ENCODE results near the gene STN1. TPM values are rescaled to one million over a fixed set of nuclear protein-coding genes. Genes with fewer than 3 reads are reported as not detected.

Gene STN1
- total RNA-seq, 3 donors from 2014 or later = 23.8 to 31.2 (median 25.2) TPM

- no peak for TF ChIP-seq POLR2A (IDR thresholded peaks at IDR 0.05)
- TF ChIP-seq CTCF (IDR thresholded peaks at IDR 0.05) = no peak
- no peak for TF ChIP-seq POLR2AphosphoS5 (IDR thresholded peaks at IDR 0.05)
- H3K27ac ChIP-seq = peak overlapping the region in 1 of 2 donors; percentile 85
These were observed 81.7 kb downstream of the STN1 start for GRCh38 chr10:103836273-103836672.

GRCh38 chr10:103835096-103836050, 82.6 kb downstream of the STN1 start:
- H3K27ac ChIP-seq = peak overlapping the region; percentile 30 to 85
- intact Hi-C loops (cut with DNase I; ENCODE audit: low total_unique reads) = no loop called here
- DNase-seq (ENCODE audit: low spot score in 2 of 2) = peak in 1 of 2 donors; percentile 58
- no peaks in the 10 kb centered on the region for H3K27me3 ChIP-seq
- peaks cover 0 to 15% of the 10 kb centered on the region in 2 donors for H3K4me1 ChIP-seq
- H3K9me3 ChIP-seq = peaks cover 0 to 6% of the 10 kb centered on the region in 2 donors
- H3K4me3 ChIP-seq = no peak overlapping the region
- H3K36me3 ChIP-seq = no peaks in the 10 kb centered on the region
- TF ChIP-seq POLR2AphosphoS5 (IDR thresholded peaks at IDR 0.05) (peak; percentile 28 to 93 (median 70)), POLR2A (IDR thresholded peaks at IDR 0.05) (no peak)

More at GRCh38 chr10:103836273-103836672, 81.7 kb downstream of the STN1 start:
- peaks cover 0 to 6% of the 10 kb centered on the region in 2 donors for H3K9me3 ChIP-seq
- no peak overlapping the region for H3K4me3 ChIP-seq
- no peaks in the 10 kb centered on the region for H3K36me3 ChIP-seq
- no peak for DNase-seq (ENCODE audit: low spot score in 2 of 2)
- H3K4me1 ChIP-seq = peaks cover 0 to 15% of the 10 kb centered on the region in 2 donors
- intact Hi-C loops (cut with DNase I; ENCODE audit: low total_unique reads) = no loop called here
- no peaks in the 10 kb centered on the region for H3K27me3 ChIP-seq

- DNase-seq (ENCODE audit: low spot score in 2 of 2) = no peak
- intact Hi-C loops (cut with DNase I; ENCODE audit: low total_unique reads) = no loop called here
- Histone ChIP-seq H3K27me3 (no peaks in the 10 kb centered on the region), H3K4me1 (peaks cover 0 to 15% of the 10 kb centered on the region in 2 donors), H3K27ac (peak overlapping the region; percentile 47 to 85), H3K36me3 (no peaks in the 10 kb centered on the region), H3K4me3 (no peak overlapping the region), H3K9me3 (peaks cover 0 to 6% of the 10 kb centered on the region in 2 donors)
- no peak for TF ChIP-seq CTCF (IDR thresholded peaks at IDR 0.05)
- TF ChIP-seq POLR2A (IDR thresholded peaks at IDR 0.05) = no peak
- no peak for TF ChIP-seq POLR2AphosphoS5 (IDR thresholded peaks at IDR 0.05)
These were observed 83.4 kb downstream of the STN1 start for GRCh38 chr10:103834436-103835095.

GRCh38 chr10:103833731-103834365, 84.1 kb downstream of the STN1 start:
- no peak overlapping the region for H3K4me3 ChIP-seq
- TF ChIP-seq CTCF (IDR thresholded peaks at IDR 0.05) = no peak
- TF ChIP-seq POLR2AphosphoS5 (IDR thresholded peaks at IDR 0.05) = peak in 1 of 3 donors; percentile 37
- no peaks in the 10 kb centered on the region for H3K36me3 ChIP-seq
- no peaks in the 10 kb centered on the region for H3K27me3 ChIP-seq
- H3K4me1 ChIP-seq = peaks cover 0 to 15% of the 10 kb centered on the region in 2 donors
- DNase-seq (ENCODE audit: low spot score in 2 of 2) = no peak
- intact Hi-C loops (cut with DNase I; ENCODE audit: low total_unique reads) = no loop called here
- peaks cover 0 to 6% of the 10 kb centered on the region in 2 donors for H3K9me3 ChIP-seq
- peak overlapping the region; percentile 47 to 85 for H3K27ac ChIP-seq

GRCh38 chr10:103832806-103833205, 85.2 kb downstream of the STN1 start:
- H3K4me1 ChIP-seq = peaks cover 0 to 15% of the 10 kb centered on the region in 2 donors
- H3K27me3 ChIP-seq = no peaks in the 10 kb centered on the region
- no peak overlapping the region for H3K27ac ChIP-seq
- intact Hi-C loops (cut with DNase I; ENCODE audit: low total_unique reads) = no loop called here
- peaks cover 0 to 6% of the 10 kb centered on the region in 2 donors for H3K9me3 ChIP-seq
- no peak for DNase-seq (ENCODE audit: low spot score in 2 of 2)
- no peak for TF ChIP-seq CTCF (IDR thresholded peaks at IDR 0.05)
- TF ChIP-seq POLR2AphosphoS5 (IDR thresholded peaks at IDR 0.05) = no peak
- no peak for TF ChIP-seq POLR2A (IDR thresholded peaks at IDR 0.05)
- H3K4me3 ChIP-seq = no peak overlapping the region
- no peaks in the 10 kb centered on the region for H3K36me3 ChIP-seq
